T-helper 2 cell treated with Interferon-gamma antibody and Interleukin-4, amounts not matched to agents 5 μg/mL and 100 μg/mL, for 36 hours (primary cell): ENCODE measurements around the gene TMEM119.

ENCODE experiments used
- DNase-seq: peaks from one replicate; pipeline ENCODE4 v3.0.0; 2021; ENCODE audit warnings: low spot score
- H3K27ac Mint-ChIP-seq: one replicate; pipeline ENCODE4 v1.8.0; 2021; ENCODE audit warnings: mild to moderate bottlenecking, mixed read lengths
- H3K27me3 Mint-ChIP-seq: one replicate; pipeline ENCODE4 v1.8.0; 2021; ENCODE audit warnings: low read depth, mixed read lengths
- H3K36me3 Mint-ChIP-seq: one replicate; pipeline ENCODE4 v1.8.0; 2021; ENCODE audit warnings: low read depth, mixed read lengths
- H3K4me1 Mint-ChIP-seq: one replicate; pipeline ENCODE4 v1.8.0; 2021; ENCODE audit warnings: low read depth, mixed read lengths
- H3K4me3 Mint-ChIP-seq: one replicate; pipeline ENCODE4 v1.8.0; 2022; ENCODE audit warnings: mild to moderate bottlenecking, moderate library complexity, mixed read lengths
- H3K9me3 Mint-ChIP-seq: one replicate; pipeline ENCODE4 v1.8.0; 2021; ENCODE audit warnings: mixed read lengths

Gene TMEM119

GRCh38 chr12:108568338-108569154 lies 29.3 kb downstream of the TMEM119 start:
- H3K9me3 Mint-ChIP-seq: no peaks in the 10 kb centered on the region
- peak overlapping the region; percentile 89 for H3K27ac Mint-ChIP-seq
- peak overlapping the region; percentile 80 for H3K4me3 Mint-ChIP-seq
- peak; percentile 76 for DNase-seq
- peaks cover 32% of the 10 kb centered on the region for H3K4me1 Mint-ChIP-seq
- H3K27me3 Mint-ChIP-seq: no peaks in the 10 kb centered on the region
- H3K36me3 Mint-ChIP-seq: peaks cover 46% of the 10 kb centered on the region

GRCh38 chr12:108567406-108568337 lies 30.2 kb downstream of the TMEM119 start:
- no peaks in the 10 kb centered on the region for H3K9me3 Mint-ChIP-seq
- H3K36me3 Mint-ChIP-seq: peaks cover 46% of the 10 kb centered on the region
- peaks cover 29% of the 10 kb centered on the region for H3K4me1 Mint-ChIP-seq
- no peak for DNase-seq
- peak overlapping the region; percentile 89 for H3K27ac Mint-ChIP-seq
- H3K27me3 Mint-ChIP-seq: no peaks in the 10 kb centered on the region
- peak overlapping the region; percentile 80 for H3K4me3 Mint-ChIP-seq

- H3K27ac Mint-ChIP-seq: no peak overlapping the region
- H3K36me3 Mint-ChIP-seq: peaks cover 46% of the 10 kb centered on the region
- DNase-seq: no peak
- no peak overlapping the region for H3K4me3 Mint-ChIP-seq
- no peaks in the 10 kb centered on the region for H3K9me3 Mint-ChIP-seq
- H3K4me1 Mint-ChIP-seq: peaks cover 27% of the 10 kb centered on the region
- no peaks in the 10 kb centered on the region for H3K27me3 Mint-ChIP-seq
Measured at GRCh38 chr12:108566452-108566851, 31.4 kb downstream of the TMEM119 start.

GRCh38 chr12:108565976-108566375 lies 31.9 kb downstream of the TMEM119 start:
- H3K27me3 Mint-ChIP-seq: no peaks in the 10 kb centered on the region
- H3K9me3 Mint-ChIP-seq: no peaks in the 10 kb centered on the region
- peaks cover 27% of the 10 kb centered on the region for H3K4me1 Mint-ChIP-seq
- no peak for DNase-seq
- H3K4me3 Mint-ChIP-seq: no peak overlapping the region
- H3K27ac Mint-ChIP-seq: no peak overlapping the region
- H3K36me3 Mint-ChIP-seq: peaks cover 46% of the 10 kb centered on the region

GRCh38 chr12:108565146-108565545 lies 32.7 kb downstream of the TMEM119 start:
- Mint-ChIP-seq H3K9me3 (no peaks in the 10 kb centered on the region), H3K4me3 (no peak overlapping the region), H3K4me1 (peaks cover 28% of the 10 kb centered on the region), H3K27me3 (no peaks in the 10 kb centered on the region), H3K36me3 (peaks cover 46% of the 10 kb centered on the region), H3K27ac (no peak overlapping the region)
- DNase-seq: no peak

GRCh38 chr12:108564724-108565123 lies 33.2 kb downstream of the TMEM119 start:
- Mint-ChIP-seq H3K27me3 (no peaks in the 10 kb centered on the region), H3K4me3 (no peak overlapping the region), H3K9me3 (no peaks in the 10 kb centered on the region), H3K27ac (no peak overlapping the region), H3K4me1 (peaks cover 33% of the 10 kb centered on the region), H3K36me3 (peaks cover 48% of the 10 kb centered on the region)
- no peak for DNase-seq

- no peak for DNase-seq
- H3K4me1 Mint-ChIP-seq: peaks cover 31% of the 10 kb centered on the region
- H3K9me3 Mint-ChIP-seq: no peaks in the 10 kb centered on the region
- peaks cover 41% of the 10 kb centered on the region for H3K36me3 Mint-ChIP-seq
- H3K27me3 Mint-ChIP-seq: no peaks in the 10 kb centered on the region
- H3K4me3 Mint-ChIP-seq: peak overlapping the region; percentile 99
- peak overlapping the region; percentile 99 for H3K27ac Mint-ChIP-seq
Measured at GRCh38 chr12:108563804-108564151, 34.1 kb downstream of the TMEM119 start.

- peaks cover 37% of the 10 kb centered on the region for H3K36me3 Mint-ChIP-seq
- H3K27me3 Mint-ChIP-seq: no peaks in the 10 kb centered on the region
- no peaks in the 10 kb centered on the region for H3K9me3 Mint-ChIP-seq
- H3K4me3 Mint-ChIP-seq: peak overlapping the region; percentile 99
- peaks cover 28% of the 10 kb centered on the region for H3K4me1 Mint-ChIP-seq
- peak overlapping the region; percentile 99 for H3K27ac Mint-ChIP-seq
- DNase-seq: peak; percentile 84
Measured at GRCh38 chr12:108563136-108563803, 34.6 kb downstream of the TMEM119 start.

- no peaks in the 10 kb centered on the region for H3K9me3 Mint-ChIP-seq
- DNase-seq: peak; percentile 99
- peak within 1 kb of the TSS; percentile 99 for H3K27ac Mint-ChIP-seq
- peak within 1 kb of the TSS; percentile 99 for H3K4me3 Mint-ChIP-seq
- peaks cover 35% of the 10 kb centered on the region for H3K36me3 Mint-ChIP-seq
- no peaks in the 10 kb centered on the region for H3K27me3 Mint-ChIP-seq
- H3K4me1 Mint-ChIP-seq: peaks cover 26% of the 10 kb centered on the region
Measured at GRCh38 chr12:108562348-108563135, 35.3 kb downstream of the TMEM119 start, which contains the start of gene ISCU. Gene ISCU (plus strand): TSS chr12:108562596. CDS start chr12:108562623, 27 bp downstream.

GRCh38 chr12:108561852-108562347 lies 36.0 kb downstream of the TMEM119 start:
- H3K27ac Mint-ChIP-seq: peak overlapping the region; percentile 99
- H3K4me3 Mint-ChIP-seq: peak overlapping the region; percentile 99
- H3K9me3 Mint-ChIP-seq: no peaks in the 10 kb centered on the region
- no peaks in the 10 kb centered on the region for H3K27me3 Mint-ChIP-seq
- peaks cover 29% of the 10 kb centered on the region for H3K36me3 Mint-ChIP-seq
- H3K4me1 Mint-ChIP-seq: peaks cover 27% of the 10 kb centered on the region
- DNase-seq: no peak

- Mint-ChIP-seq H3K4me3 (peak within 1 kb of the TSS; percentile 99), H3K27me3 (no peaks in the 10 kb centered on the region), H3K4me1 (peaks cover 30% of the 10 kb centered on the region), H3K9me3 (no peaks in the 10 kb centered on the region), H3K36me3 (peaks cover 25% of the 10 kb centered on the region), H3K27ac (peak within 1 kb of the TSS; percentile 99)
- peak; percentile 79 for DNase-seq
Measured at GRCh38 chr12:108560752-108561719, 36.8 kb downstream of the TMEM119 start, which contains the start of gene SART3. Gene SART3 (minus strand): TSS chr12:108561173. CDS start chr12:108561154, 19 bp downstream.

GRCh38 chr12:108560321-108560721 lies 37.6 kb downstream of the TMEM119 start:
- Mint-ChIP-seq H3K27ac (peak overlapping the region; percentile 99), H3K27me3 (no peaks in the 10 kb centered on the region), H3K4me1 (peaks cover 30% of the 10 kb centered on the region), H3K4me3 (peak overlapping the region; percentile 99), H3K36me3 (peaks cover 21% of the 10 kb centered on the region), H3K9me3 (no peaks in the 10 kb centered on the region)
- no peak for DNase-seq
